ENCODE data around the gene SH2D6. TPM values are rescaled to one million over a fixed set of nuclear protein-coding genes. Genes with fewer than 3 reads are reported as not detected.
"Not testable (repeated sequence)": the region's sequence is repeated elsewhere in the genome, so short reads cannot be mapped to it uniquely, and the experiment has no call there.

Gene SH2D6
- total RNA-seq, 2 donors from 2014 or later, result 0.29 to 0.37 TPM

DNA sequence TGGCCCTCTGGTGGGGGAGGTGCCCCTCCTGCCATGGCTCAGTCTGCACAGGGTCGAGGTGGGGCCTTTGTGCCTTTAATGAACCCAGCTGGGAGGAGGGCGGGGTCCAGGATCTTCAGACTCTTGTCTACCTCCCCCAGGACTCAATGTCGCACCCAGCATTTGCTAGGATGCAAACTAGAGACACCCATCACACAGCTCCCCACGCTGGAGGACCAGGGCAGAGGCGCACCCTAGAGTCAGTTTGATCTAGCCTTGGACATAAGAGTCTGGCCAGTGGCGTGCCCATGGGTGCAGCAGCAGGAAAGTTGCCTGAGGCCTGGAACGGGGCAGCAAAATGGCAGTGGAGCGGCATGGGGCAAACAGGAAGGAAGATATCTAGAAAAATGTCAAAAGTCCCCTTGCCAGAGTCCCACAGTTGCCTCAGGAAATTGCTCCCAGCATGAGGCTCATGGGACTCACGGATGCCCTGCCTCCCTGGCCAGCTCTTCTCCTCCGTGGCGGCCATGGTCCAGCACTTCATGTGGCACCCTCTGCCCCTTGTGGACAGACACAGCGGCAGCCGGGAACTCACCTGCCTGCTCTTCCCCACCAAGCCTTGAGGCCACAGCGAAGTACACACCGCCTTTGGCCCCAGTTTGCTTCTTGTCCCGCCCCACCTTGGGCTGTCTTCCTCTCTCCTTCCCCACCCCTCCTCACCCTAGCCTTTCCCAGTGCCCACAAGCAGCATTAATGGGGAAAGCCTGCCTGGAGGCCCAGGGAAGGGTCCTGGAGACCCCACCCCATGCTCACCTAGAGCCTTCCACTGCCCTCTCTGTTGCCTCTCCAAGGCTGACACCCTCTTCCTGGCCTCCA, 17.7 kb downstream of the SH2D6 start:
- intact Hi-C loops (cut with DNase I), result loop anchor here (2.0 to 5.0 kb wide), 2 partner anchors 69 to 101 kb away; partner anchors contain the start of gene MAT2A (in 1 of the 2)
- DNase-seq (no peak), ATAC-seq (no peak)

DNA sequence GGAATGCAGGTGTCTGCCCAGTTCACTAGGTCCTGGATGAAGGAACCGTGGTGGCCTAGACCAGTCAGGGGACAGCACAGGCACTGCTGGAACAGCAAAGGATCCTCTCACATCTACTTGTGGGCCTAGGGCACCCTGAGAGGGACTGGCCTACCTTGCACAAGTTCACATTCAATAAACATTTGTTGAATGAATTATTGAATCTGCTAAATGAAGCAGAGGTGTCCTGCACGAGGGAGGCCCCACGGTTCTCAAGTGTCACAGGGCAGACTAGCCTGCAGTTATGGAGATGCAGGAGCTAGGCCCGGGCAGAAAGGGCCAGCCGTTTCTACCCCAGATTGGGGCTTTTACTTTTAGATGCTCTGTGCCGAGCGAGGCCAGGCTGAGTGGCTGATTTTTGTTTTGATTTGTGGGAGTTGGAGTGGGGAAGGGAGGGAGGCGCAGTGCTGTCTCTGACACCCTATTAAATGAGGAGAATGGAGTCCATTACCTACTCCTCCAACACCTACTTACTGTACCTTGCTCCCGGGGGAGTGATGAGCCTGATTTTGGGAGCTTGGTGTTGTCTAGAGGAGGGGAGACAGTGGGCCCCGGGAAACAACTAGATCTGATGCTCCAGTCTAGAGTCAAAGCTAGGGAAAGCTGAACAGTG, 18.4 kb downstream of the SH2D6 start:
- DNase-seq (no peak), ATAC-seq (peak in 1 of 2 donors; percentile 1)
- intact Hi-C loops (cut with DNase I), result loop anchor here (2.0 to 5.0 kb wide), 2 partner anchors 68 to 100 kb away; partner anchors contain the start of gene MAT2A (in 1 of the 2)

DNA sequence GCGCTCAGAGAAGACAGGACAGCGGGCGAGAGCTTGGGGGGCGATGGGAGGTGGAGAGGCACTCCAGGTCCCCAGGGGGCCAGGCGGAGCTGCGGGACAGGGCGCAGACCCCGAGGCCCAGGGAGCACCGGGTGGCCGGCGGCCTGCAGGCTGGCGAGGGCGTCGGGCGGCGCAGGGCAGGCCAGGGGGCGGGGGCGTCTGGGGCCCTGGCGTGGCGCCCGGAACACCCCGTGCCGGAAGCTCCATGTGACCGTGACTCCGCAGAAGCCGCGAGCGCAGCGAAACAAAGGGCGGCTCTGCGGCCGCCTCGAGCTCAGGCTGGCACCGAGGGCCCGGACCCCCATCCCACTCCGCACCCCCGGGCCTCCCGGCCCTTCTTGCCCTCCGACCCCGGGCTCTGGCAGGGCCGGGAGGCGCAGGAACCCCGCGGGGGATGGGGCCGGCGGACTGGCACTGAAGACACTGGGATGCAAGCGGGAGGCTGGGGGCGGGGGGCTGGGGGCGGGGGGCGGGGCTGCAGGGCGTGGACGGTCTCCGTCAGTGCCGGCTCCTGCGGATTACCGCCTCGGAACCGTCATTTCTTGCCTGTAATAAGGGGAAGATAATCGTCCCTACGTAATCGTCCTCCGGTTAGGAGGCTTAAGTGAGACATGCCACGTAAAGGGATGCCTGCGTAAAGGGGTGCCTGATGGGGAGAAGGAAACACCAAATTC, 19.1 kb downstream of the SH2D6 start:
- ATAC-seq (peak; percentile 82 to 88), DNase-seq (peak; percentile 92)
- intact Hi-C loops (cut with DNase I), result loop anchor here (1.0 to 5.0 kb wide), 3 partner anchors 67 to 101 kb away; partner anchors contain the start of gene MAT2A (in 1 of the 2)

DNA sequence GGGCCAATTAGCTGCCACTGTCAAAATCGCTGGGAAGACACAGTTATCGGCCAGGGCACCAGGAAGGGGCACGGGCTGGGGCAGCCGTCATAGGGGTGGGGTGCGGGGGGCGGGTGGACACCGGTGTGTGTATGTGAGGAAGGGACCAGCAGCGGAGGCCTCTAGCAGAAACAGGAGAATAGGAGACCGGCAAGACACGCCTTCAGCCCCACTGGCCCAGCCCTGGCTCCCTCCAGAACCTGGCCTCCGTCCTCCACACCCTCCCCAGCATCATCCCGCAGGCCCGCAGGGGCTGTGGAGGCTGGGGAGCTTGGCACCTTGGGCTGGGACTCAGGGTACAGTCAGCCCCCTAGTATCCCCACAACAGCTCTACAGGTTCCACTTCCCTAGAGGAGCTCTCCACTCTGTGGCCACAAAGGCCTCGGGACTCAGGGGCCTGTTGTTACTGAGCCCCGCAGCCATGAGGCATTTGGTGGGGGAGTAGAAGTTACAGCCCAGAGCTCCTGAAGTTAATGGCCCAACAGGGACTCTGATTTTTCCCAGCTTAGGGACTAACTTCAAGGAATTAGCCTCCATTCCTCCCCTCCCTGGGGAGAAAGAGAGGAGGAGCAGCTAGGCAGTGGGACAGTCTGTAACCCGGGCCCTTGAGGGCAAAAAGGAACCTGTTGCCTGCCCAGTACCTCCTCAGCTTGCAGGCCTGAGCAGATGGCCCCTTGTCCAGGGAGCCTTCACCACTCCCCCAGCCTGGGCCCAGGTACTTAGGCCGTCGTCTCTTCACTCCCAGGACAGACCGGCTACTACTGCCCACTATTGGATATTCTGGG, 19.9 kb downstream of the SH2D6 start:
- DNase-seq (no peak), ATAC-seq (peak; percentile 16 to 29)
- intact Hi-C loops (cut with DNase I), result loop anchor here (1.0 to 5.0 kb wide), 2 partner anchors 99 to 100 kb away; partner anchors contain the start of gene MAT2A (in 1 of the 2)

DNA sequence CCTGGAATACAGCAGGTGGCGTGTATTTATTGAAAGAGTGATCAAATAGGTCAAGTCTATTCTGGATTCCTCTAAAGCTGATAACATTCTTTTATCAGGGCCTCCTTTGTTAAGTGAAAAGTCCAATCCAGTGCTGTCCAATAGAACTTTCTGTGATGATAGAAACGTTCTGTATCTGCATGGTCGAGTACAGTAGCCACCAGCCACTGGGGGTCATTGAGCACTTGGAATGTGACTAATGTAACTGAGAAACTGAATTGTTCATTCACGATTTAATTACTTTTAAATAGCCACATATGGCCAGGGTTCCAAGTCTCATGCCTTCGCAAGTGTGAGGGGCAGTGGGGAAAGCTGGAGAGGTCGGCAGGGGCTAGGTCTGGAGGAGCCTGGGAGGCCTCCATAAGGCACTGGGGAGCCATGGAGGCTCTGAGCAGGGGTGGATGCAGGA, 20.5 kb downstream of the SH2D6 start:
- intact Hi-C loops (cut with DNase I), result loop anchor here in 1 of 2 donors (5.0 kb wide), 1 partner anchor 98 kb away; the partner anchor contains the start of gene MAT2A
- ATAC-seq, result no peak
- DNase-seq, result no peak

DNA sequence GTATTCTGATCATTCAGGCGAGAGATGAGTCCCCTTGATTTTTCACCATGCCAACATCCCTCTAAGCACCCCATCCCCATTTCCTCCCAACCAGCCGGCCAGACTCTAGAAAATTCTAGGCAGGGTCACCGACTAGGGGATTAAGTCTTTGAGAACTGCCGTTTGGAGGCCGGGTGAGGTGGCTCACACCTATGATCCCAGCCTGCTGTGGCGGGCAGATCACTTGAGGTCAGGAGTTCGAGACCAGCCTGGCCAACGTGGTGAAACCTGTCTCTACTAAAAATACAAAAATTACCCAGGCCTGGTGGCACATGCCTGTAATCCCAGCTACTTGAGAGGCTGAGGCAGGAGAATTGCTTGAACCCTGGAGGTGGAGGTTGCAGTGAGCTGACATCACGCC, 21.1 kb downstream of the SH2D6 start:
- intact Hi-C loops (cut with DNase I), result loop anchor here in 1 of 2 donors (5.0 kb wide), 1 partner anchor 98 kb away; the partner anchor contains the start of gene MAT2A
- not testable (repeated sequence) for ATAC-seq, DNase-seq

DNA sequence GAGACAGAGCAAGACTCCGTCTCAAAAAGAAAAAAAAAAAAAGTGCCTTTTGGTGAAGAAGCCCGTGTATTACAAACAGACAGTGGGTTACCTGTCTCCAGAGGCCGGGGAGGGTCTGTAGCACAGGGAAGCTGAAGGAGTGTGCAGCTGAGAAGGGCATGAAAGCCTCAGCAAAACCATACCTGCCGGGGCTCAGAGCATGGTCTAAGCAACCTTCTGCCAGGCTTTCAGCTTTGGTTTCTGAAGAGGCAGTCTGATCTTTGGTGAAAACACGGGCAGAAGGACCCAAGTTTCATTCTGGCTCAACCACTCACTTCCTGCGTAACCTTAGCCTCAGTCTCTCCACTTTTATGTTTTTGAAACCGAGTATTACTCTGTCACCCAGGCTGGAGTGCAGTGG, 21.5 kb downstream of the SH2D6 start:
- ATAC-seq (no peak), DNase-seq (no peak)
- intact Hi-C loops (cut with DNase I), result loop anchor here in 1 of 2 donors (5.0 kb wide), 1 partner anchor 97 kb away; the partner anchor contains the start of gene MAT2A

DNA sequence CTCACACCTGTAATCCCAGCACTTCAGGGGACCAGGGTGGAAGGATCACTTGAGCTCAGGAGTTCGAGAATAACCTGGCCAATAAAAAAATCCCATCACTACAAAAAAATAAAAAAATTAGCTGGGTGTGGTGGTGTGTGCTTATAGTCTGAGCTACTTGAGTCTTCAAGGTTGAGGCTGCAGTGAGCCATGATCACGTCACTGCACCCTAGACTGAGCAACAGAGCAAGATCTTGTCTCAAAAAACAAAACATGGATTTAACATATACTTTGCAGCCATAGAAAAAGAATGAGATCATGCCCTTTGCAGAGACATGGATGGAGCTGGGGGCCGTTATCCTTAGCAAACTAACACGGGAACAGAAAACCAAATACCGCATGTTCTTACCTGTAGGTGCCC, 22.2 kb downstream of the SH2D6 start:
- ATAC-seq, result no peak
- intact Hi-C loops (cut with DNase I), result no loop called here
- DNase-seq, result no peak

DNA sequence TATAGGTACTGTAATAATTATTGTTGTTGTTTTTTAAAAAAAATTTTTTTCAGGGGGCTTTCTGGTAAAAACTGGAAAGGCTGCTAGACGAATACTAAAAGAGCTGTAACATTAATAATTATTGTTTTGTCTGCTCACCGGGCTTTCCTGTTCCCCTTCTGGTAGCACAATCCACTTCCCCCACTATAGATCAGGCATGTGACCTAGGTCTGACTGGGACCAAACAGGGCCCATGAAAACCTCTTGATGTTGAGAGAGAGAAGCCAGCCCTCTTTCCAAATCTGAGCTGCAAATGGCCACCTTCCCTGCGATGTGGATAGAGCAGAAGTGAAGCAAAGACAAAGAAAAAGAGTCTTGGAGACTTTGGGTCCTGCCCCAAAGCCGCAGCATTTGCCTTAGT, 23.4 kb downstream of the SH2D6 start:
- peak; percentile 2 for DNase-seq
- ATAC-seq, result no peak
- intact Hi-C loops (cut with DNase I), result no loop called here

DNA sequence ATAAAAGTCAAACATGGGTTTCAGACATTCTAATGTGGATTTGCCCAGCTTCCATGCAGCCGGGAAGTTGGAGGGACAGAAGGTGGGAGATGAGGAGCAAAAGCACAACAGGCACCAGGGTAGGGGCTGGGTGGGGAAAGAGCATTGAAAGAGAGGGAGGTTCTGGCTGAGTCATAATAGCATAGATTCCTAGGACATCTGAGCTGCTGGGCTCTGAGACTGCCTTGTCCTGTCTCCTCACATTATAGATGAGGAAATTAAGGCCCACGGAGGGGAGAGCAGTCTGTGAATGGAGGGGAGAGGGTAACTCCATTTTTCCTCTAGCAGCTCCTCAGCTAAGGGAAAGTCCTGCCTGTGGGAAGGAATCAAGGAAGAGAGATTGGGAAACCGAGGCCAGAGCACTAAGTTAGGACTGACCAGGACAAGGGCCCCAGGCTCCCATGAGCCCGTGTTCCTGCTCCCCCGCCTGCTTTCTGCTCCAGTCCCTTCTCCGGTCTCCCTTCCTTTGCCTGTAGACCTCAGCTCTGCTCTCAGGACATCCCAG, 26.2 kb downstream of the SH2D6 start:
- intact Hi-C loops (cut with DNase I), result no loop called here
- DNase-seq (no peak), ATAC-seq (no peak)

DNA sequence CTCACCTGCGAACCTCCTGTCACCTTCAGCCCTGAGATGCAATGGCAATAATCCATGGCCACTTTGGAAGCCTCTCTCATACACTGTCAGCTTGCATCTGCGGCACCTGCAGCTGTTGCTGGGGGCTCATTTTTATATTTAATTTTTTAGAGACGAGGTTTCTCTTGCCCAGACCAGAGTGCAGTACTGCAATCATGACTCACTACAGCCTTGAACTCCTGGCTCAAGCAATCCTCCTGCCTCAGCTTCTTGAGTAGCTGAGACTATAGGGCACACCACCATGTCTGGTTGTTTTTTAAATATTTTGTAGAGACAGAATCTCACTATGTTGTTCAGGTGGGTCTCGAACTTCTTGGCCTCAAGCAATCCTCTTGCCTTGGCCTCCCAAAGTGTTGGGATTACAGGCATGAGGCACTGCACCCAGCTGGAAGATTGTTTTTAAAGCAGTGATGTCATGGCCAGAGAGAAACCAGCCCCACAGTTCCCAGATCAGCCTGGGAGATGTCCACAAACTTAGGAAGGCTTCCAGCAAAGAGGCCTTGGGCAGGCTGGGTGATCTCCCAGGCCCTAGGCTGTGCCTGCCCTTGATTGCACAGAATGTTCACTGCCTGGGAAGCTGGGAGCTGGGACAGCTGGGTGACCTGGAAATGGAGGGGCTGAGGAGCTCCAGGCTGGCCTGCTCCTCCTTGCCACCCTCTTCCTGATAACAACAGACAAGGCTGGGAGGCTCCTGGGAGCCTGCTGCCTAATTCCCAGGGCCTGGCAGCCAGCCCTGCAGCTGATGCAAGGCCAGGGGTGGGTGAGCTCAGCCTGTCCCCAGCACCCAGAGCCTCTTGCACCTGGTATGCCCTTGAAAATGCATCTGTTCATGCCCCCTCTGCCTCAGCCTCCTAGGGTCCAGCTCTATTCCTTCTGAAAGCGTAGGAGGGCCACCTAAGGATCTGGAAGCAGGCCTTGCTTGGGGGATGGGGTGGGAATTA, 27.1 kb downstream of the SH2D6 start:
- ATAC-seq, result peak; percentile 64 to 78
- intact Hi-C loops (cut with DNase I), result no loop called here
- DNase-seq, result no peak

DNA sequence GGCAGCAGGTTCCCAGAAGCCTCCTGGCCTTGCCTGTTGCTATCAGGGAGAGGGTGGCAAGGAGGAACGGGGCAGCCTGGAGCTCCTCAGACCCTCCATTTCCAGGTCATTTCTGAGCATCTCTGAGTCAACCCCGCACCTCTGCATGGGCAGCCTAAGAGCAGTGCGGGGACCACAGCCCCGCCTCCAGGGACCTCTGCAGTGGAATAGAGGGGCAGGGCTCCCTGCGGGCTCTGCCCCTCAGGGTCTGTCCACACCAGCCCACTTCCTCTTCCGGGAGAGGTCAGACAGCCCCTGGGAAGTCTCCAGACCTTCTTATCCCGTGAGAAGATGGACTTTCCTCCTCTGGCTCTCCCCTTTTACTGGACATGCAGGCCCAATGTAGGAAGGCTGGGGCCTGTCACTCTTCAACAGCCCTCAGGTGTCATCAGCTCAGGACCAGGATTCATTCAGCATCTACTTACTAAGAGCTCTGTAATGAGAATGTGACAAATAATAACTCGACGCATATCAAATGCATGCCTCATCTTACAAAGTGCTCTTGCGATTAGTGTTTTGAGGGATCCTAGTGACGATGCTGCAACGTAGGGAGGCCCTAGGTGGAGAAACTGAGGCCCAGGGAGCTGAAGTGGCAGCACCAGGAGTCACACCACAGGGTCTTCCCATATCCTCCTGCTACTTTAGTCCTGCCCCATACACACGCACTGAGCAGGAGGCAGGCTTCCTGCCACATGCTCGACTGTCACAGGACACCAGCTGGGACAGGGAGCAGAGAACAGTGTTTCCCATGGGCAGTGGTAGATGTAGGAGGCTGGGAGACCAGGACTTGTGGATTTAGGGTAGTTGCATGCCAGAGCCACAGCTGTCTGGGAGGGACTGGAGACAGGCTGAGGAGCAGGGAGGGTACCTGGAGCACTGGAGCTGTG, 28.0 kb downstream of the SH2D6 start:
- ATAC-seq (peak in 1 of 2 donors; percentile 4), DNase-seq (no peak)
- intact Hi-C loops (cut with DNase I), result no loop called here

DNA sequence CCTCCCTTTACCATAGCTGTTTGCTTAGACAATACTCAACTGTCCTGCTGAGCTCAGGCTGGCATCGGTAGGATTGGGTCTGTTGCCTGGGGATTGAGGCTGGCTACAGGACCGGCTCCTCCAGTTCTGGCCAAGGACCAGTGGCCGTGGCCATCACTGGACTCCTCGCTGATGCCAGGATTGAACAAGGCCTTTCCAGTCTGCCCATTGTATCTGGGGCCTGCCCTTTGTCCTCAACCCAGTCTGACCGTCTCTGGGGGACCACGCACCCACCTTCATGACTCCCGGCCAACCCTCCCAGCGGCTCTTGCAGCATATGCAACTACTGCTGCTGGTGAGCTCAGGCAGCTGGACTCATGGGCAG, 28.7 kb downstream of the SH2D6 start:
- intact Hi-C loops (cut with DNase I), result no loop called here
- no peak for DNase-seq
- no peak for ATAC-seq

DNA sequence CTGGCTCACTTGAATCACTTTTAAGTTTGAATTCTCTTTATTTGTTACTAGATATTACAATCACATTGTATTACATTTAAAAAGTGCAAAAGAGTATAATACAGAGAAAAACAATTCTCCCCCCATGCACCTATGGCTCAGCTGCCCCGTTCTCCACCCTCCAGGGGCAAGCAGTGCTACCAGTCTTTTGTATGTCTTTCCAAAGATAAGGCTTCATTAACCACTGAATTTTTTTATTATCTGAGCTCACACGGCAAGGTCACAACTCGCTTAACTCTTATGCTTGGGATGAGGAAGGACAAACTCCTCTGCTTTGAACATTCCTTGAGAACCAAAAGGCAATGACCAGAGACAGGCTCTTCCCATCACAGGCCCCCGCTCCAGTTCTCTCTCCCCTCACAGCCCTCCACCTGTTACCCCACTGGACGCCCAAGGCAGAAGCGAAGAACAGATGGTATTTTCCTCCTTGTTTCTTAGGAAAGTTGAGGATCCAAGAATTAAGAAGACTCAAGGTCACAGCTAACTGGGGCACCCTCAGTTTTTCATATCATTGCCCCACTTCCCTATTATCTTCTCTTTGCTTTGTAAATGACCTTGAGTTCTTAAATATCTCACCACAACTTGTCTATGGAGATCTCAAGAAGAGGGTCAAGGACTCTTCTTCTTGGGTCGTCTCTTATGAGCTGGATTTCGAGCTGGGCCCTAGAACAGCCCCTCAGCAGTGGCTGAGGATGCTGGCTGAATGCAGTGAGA, 30.1 kb downstream of the SH2D6 start:
- DNase-seq (no peak), ATAC-seq (no peak)
- intact Hi-C loops (cut with DNase I), result no loop called here

DNA sequence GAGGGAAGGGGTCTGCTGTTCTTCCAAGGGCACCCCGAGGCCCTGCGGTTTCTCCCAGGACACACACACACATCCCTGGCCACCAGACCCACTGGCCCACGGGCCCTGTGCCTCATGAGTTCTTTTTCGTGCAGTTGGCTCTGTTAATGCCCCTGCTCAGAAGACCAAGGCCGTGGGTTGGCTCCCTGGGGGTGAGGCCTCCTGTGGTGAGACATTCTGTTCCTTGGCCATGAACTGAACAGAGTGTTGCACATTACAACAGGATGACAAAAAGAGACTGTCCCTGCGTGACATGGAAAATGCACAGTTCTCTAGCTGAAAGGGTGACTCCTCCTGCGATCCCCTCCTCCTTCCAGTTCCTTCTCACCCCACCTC, 30.7 kb downstream of the SH2D6 start:
- ATAC-seq, result no peak
- intact Hi-C loops (cut with DNase I), result no loop called here

More for the DNA sequence above, 30.7 kb downstream of the SH2D6 start:
- no peak for DNase-seq

All from left cardiac atrium (tissue), 4 donors.